Right forelimb (tissue), 1 donor: ENCODE data around the gene SCN4B.

ENCODE experiments used
- DNase-seq: peaks from one replicate; pipeline ENCODE4 v3.0.0-alpha.2; 2018

Gene SCN4B

DNA sequence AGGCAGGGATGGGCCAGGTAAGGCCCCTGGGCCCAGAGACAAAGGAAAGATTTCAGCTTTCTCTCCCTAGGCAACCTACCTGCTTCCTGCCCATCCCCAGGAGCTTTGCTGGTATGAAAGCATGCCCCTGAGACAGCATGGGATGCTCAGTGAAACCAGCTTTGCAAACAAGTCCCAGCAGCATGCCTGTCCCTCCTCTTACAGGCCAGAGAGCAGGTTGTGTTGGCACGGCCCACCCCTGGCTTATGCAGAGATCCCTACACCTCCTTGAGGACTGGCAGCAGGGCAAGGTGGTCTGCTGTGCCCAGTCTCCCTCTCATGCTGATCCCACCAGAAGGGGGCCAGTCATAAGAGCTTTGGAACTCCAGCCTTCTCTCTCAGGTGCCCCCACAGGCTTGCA is 3.1 kb downstream of the SCN4B start:
- DNase-seq: no peak

DNA sequence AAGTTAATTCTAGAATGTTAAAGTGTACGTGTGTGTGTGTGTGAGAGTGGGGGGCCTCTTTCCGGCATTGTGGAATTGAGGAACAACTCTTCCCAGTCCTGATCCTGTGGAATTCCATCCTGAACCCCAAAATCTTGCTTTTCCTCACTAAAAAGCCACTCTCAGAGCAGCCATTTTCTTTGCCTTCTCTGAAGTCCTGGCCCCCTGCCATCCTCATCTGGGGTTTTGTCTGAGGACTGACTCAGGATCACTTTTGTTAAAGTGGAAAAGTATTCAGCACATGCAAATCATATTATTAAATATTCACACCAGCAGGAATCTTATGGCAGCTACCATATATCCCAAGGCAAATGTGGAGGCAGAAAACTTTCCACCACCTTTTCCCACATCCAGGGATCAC is 3.8 kb downstream of the SCN4B start:
- DNase-seq: no peak

DNA sequence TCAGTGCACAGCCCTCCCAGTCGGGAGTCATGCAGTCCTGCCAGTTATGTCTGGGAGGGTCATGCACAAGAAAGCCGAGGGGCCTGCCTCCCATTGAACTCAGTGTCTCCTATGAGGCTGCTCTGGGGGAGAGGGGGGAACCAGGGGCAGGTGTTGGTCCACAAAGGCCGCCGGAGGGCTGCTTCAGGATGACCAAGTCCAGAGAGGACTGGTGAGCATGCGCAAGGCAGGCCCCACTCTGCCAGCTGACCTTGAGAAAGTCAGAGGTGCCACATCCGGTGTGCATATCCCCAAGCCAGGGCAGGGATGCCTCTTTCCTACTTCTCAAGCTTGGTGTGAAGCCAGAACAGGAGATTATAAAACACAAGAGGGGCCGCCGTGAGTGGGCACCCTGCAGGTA is 4.4 kb downstream of the SCN4B start:
- no peak for DNase-seq

DNA sequence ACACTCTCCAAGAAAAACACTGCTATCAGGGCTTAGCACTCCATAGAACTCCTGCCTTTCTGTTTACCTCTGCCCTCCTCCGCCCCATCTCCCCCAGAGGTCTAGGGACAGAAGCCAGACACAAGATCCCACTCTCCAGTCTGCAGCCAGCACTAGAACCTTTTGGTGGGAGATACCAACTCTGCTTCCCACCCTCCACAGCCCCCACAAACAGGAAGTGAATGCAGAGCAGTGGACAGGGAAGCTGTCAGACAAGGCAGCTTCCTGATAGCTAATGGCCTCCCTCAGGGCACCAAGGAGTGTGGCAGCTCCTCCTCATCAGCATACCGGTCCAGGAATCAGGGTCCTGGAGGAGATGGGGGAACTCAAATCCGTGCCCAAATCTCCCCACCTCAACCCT is 5.1 kb downstream of the SCN4B start:
- DNase-seq: no peak

DNA sequence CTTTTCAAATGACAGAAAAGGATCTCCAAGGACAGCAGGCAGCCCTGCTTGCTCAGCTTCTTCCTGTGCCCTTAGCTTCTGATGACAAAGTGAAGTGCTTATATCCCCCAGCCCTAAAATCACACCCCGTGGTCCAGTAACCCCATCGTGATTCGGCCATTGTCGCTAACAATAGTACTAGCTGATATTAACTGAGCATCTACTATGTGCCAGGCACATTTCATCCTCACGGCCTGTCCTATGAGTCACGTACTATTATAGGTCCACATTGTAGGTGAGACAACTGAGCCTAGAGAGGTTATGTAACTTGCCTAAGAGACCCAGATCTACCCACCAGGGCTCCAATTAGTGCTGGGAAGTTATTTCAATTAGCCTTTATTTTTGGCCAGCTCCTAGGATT is 6.1 kb downstream of the SCN4B start:
- DNase-seq: no peak

DNA sequence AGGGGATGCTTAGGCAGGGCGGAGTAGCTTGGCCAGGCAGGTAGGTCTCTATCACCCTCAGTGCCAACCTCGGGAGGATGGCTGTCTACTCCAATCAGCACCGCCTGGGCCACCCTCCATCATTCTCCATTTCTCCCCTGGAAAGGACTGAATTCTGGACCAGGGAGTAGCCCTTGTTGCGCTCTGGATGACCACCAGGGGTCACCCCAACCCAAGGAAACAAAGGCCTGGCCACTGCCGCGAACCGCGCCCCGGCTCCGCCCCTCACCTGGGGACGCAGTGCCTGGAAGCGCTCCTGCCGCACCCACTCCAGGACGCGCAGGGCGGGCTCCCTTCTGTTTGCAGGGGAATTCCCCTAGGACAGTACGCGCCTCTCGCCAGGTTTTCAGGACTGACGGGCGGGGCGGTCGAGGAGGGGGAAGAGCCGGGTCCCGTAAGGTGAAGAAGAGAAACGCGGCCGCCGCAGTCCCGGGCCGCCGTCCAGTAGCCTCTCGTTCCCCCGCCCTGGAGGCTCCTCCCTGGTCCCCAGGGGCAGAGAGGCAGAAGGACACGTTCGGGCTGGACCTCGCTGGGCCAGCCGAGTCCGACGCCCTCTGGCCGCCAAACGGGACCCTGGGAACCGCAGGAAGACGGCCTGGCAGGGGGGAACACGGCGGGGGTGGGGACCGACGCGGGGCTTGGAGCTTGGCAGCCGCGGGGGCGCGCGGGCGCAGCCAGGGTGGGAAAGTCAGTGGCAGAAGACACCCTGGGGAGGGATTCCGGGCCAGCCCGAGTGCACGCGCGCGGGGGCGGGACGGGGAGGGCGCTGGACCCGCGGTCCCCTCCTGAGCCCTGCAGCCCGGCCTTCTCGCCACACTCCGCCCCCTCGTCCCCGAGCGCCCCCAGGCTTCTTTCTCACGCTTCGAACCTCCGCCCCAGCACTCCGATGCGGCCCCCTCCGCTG is 7.1 kb downstream of the SCN4B start:
- peak; percentile 88 for DNase-seq

DNA sequence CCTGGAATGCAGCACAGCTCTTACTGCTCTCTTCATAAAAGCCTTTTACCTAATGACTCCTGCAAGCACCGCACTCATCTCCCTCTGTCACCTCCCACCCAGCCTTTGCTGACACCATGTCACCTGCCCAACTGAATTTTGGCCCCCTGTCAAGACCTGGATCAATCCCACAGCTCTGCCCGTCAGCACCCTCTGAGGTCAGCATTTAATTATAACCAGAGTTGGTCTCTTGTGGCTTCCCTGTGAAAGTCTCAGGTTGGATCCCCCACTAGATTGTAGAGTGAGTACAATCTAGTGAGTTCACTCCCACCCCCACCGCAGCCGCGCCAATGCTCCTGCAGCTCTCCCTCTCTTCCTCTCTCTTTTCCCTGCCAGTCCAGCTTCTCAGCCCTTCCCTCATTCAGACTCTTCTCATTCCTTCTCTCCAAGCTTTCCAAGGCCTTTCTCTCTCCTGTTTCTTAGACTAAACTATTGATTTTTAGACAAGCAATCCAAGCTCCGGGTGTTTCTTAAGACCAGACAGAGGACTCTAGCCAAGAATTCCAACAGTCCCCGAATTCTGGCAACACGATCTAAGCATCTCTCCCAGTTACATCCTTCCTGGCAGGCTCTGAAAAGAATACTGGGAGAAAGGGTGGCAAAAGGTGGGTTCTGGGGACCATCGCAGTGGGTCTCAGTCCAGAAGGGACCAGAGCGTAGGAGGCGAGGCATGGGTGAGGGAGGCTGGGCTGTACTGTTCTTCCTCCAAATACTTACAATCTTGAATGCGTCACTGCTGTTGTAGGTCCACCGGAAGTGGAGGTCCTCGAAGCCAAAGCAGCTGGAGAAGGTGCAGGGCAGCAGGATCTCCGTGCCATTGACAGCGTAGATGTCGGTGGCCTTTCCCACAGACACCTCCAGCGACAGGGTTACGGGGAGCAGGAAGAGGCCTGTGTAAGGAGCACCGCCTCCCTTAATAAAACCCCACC is 8.0 kb downstream of the SCN4B start:
- no peak for DNase-seq

DNA sequence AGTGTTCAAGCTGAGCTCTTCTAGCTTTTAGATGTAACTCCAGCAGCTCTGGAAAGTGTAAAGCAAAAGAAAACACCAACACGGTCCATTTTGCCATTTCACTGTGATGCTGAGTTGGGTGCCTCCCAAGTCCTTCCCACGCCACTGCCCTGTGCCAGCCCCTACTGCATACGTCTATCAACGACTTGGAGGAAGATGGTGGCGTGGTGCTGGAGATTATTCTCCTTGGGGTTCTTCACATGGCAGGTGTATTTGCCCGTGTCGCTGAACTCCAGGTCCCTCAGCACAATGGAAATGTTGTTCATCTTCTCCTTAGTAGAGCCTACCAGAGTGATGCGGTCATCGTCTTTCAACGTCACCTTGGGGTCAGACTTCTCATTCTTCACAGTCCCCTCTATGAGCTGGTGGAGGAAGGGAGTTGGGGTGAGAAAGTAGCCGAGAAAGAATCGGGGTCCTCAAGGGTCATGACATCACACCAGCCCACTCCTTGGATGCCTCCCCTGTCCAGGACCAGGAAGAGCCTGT is 8.9 kb downstream of the SCN4B start:
- no peak for DNase-seq

DNA sequence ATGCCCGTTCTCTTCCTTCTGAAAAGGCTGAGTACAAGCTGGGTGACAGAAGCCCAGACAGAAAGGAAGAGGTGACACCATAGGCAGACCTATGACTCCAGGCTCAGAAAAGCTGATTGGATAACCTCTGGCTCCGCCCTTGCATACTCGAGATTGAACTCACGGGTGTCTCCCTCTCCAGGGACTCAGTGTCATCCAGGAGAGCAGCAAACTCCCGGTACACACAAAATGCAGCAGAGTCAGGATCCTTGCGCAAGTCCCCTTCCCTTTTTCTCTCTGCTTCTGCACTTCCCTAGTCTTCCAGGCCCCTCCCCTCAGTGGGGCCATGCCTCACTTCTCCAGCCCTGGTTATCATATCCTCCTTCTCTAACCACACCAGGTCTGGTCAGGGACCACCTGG is 9.8 kb downstream of the SCN4B start:
- peak; percentile 35 for DNase-seq

DNA sequence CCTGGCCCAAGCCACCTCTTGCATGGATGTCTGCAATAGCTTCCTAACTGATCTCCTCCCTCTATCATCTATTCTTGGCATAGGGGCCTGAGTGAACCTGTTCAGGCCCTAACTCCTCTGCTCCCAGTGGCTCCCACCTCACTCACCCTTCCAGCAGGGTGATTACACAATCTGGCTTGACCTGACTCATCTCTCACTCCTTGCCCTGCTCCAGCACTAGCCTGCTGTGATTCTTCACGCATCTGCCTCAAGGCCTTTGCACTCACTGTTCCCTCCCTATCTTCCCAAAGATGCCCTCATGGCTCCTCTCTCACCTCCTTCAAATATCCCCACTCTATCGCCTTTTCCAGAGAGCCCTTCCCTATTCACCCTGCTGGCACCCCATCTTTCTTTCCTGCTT is 10.5 kb downstream of the SCN4B start:
- no peak for DNase-seq

DNA sequence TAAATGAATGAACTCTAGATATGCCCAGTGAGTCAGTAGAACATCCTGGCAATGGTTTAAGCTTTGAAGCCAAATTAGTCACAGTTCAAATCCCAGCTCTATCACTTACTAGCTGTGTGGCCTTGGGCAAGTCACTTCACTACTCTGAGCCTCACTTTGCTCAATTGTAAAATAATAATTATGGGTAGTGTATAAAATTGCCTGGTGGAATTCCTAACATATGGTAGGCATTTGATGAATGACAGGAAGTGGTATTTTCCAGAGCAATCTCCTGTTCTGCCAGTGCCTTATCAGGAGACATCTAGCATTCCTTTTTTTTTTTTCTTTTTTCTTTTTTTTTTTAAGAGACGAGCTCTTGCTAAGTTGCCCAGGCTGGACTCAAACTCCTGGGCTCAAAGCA is 13.0 kb downstream of the SCN4B start:
- DNase-seq: no peak

DNA sequence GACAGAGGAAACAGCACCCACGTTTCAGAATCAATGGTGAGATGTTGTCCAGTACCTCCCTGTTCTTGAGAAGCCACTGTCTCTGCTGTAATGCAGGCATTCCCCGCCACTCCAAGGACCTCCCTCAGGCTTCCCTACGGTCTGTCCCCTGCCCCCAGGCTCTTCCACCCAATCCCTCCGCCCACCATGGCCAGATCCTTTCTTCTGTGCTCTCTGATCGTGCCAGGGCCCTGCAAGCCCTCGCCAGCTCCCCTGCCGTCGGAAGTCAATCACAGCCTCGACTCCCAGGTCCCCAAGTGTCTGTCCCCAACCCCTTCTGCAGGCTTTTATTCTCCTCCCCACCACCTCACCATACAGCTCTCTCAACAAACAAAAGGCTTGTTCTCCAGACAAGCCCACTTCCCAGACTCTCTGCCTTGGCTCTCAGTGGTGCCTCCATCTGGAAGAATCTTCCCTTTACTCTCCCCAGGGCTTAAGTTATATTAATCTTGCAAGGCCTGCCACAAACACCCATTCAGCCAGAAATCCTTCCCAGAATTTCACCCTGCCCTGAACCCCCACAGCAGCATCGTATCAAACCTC is 13.7 kb downstream of the SCN4B start:
- DNase-seq: no peak

DNA sequence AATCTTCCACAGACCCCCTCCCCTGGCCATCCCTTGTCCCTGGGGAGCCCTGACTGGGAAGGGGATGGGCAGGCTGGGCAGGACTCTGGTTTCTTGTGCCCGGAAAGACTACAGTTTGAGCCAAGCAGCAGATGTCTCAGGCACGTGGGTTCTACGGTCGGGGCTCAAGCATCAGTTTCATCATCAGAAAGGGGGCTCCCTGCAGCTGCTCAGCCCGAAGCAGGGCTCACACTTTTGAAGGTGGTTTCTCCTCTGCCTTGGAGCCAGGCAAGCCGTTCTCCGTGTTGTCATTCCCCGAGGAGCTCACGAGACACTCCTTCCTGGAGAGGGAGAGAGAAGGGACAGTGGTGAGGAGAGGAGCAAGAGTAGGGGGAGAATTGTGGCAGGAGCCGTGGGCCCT is 15.8 kb downstream of the SCN4B start:
- DNase-seq: no peak

DNA sequence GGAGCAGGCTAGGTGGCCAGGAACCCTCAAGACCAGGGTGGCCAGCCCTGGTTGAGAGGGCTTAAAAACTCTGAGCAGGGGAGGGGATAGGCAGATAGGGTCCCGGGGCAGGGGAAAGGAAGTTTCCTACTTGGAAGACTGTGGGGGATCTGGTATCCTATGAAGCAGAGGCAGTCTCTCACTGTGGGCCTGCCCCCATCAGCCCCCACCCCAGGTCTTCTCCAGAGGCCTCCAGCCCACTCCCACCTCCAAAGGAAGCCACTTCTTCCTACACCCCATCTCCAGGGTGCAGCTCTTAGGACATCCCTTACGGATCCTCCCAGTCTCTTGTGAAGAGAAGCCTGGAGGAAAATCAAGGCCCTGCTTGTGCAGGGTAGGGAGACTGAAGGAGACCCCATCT is 16.3 kb downstream of the SCN4B start:
- DNase-seq: no peak

DNA sequence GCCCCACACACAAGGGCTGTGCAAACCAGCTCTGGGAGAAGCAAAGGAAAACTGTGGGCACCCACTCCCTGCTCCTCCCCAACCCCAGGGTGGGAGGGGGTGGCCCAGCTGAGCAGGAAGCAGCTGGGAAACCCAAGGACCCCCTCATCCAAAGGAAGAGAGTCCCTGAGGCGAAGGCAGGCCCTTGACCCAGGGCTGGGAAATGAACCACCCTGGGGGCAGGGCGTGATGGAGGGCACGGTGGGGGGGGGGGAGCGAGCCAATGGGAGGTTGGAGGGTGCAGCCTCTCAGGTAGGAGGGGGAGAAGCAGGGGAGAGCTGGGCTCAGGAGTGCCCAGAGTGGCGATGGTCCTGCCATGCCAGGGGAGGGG is 16.8 kb downstream of the SCN4B start:
- DNase-seq: no peak

DNA sequence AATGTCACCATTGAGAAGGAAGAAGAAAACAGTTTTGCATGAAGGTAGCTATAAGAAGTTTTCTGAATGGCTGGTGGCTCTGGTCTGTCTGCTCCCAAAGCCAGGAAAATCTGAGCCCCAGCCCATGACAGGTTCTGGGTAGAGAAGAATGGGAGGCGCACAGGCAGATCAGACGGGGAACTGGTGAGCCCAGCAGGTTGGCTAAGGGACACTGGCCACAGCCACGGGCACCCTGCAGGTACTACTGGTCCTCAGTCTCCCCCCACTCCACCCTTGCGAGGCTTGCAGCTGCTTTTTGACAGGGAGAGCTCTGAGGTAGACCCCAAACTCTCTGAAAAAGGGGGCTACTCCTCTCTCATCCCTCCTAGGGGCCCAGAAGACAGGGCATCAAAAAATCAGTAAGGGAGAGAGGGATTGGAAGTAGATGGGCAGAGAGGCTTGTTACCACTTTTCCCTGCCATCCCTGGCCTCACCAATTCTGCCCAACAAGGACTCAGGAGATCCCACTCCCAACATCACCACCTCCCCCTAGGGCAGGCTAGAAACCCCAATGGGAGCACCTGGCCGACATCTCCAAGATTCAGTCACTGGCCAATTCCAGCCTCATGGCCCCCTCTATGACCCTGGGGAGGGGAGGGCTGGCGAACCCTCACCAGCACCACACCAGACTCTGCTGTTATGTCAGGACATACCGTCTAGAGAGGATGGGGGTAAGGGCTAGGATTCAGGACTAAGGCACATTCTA is 17.4 kb downstream of the SCN4B start:
- no peak for DNase-seq

DNA sequence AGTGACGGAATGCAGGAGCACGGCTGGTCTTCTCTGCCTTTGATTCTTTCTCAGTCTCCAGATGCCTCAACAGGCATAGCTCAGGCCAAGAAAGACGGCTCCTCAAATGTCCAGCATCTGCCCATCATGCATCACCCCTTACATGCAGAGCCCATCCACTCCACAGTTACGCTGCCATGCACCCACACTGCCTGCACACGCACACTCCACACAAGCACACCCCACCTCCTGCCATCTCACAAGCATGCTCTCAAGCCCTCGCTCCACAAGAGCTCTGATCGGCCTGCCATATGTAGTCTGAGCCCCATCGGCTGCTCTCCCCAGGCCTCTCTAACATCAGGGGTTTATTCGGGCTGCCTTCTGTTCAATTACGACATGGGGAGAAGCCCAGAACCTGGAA is 18.8 kb downstream of the SCN4B start:
- DNase-seq: no peak

DNA sequence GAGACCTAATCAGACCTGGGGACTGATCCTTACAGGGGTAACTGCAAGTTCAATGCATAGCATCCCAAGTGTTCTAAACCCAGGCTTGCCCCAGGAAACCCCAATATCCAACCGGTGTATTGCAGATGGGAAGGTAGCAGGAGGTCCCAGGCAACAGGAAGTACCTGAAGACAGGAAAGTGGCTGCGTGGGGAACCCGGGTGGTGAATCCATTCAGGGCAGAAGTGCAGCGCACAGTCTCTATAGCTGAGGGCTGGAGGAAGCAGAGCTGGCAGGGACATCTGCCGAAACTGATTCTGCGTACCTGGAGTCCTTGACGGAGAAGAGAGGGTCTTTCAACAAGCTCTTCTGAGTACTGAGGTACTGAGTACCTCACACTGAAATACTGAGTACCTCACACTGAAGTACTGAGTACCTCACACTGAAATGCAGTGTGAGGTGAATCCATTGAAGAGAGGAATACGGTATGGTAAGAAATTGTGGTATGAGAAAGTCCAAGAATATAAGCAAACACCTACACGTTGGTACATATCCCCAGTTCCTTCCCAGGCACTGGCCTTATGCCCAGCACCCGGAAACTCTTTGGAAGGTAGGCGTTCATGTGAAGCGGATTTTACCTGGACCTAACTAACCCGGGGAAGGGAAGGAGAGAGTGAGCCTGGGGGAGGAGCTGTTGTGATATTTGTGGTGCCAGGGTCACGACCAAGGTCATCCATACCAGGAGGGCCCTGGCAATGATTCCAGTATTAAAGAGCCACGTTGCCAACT is 20.1 kb downstream of the SCN4B start:
- DNase-seq: no peak

DNA sequence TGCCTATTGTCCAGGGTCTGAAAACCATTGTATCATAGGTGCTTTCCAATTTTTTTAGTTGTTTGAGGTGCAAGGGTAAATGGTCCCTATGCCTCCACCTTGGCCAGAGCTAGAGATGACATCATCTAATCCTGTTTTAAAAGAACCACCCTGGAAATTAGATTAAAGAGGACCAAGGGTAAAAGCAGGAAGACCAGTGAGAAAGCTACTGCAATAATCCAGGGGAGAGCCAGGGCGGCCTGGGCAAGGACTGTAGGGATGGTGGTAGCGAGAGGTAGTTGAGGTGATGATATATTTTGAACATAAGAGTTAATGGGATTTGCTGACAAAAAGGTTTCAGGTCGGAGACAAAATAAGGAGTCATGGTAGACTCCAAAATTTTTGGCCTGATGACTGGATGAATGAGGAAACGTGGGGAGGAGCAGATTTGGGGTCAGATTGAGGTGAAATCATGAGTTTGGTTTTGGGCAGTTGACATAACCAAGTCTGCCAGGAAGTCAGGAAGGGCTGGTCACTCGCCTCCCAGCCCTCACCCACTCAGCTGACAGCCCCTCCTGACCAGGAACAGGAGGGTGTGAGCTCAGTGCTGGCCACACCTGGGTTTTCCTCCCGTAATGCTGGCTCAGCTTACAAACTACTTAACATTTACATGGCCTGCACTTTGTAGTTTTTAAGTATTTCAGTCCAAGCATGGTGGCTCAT is 23.0 kb downstream of the SCN4B start:
- no peak for DNase-seq

DNA sequence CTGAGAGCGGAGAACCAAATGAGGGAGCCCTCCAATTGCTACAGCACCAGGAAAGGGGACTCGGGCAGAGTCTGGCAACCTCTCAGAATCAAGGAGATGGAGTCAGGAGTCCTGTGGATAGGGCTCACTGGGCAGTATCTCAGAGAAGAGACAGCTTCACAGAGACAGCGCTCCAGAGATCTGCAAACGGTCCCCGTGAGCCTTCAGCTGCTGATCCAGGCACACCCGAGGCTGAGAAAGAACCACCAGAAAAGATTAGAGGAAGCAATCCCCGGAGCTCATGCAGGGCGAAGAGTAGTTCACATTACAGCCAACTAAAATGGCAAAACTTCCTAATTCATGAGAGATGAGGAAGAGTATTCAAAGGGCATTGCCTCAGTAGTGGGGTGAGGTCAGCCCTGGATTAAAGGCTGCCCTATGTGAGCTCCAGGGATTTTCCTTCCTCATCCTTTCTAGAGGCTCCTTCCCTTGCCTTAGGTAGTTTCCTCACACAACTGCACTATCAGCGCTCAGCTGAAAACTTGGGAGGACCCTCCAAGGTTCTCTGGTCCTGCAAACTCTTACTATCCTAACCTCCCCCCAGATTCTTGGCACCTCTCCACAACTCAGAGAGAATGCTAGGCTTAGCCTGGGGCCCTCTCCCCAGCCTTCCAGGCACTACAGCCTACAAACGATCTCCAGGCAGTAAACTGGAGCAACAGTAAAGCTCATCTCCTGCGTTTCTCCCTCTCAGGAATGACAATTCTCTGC is 23.7 kb downstream of the SCN4B start:
- no peak for DNase-seq
